Measurements from ENCODE around the gene ANKRD44.

The ANKRD44 gene

DNA sequence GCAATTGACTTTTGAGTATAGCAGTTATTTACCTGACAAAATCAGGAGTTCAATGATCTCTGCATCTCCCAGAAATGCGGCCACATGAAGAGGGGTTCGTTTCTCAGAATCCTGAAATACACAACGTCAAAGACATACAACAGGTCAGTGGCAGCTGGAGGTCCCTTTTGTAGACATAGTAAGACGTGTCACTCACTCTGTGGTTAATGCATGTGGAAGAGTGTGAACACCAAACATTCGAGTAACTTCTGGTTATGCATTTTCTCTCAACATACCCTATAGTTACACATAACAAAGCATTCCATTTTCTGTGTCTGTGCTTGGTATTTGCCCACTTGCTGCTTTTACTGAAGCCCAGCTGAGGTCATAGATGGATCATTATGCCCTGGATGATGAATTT lies 163.6 kb downstream of the ANKRD44 start:
- DNase-seq (ENCODE audit: low read depth, low spot score), result no peak

DNA sequence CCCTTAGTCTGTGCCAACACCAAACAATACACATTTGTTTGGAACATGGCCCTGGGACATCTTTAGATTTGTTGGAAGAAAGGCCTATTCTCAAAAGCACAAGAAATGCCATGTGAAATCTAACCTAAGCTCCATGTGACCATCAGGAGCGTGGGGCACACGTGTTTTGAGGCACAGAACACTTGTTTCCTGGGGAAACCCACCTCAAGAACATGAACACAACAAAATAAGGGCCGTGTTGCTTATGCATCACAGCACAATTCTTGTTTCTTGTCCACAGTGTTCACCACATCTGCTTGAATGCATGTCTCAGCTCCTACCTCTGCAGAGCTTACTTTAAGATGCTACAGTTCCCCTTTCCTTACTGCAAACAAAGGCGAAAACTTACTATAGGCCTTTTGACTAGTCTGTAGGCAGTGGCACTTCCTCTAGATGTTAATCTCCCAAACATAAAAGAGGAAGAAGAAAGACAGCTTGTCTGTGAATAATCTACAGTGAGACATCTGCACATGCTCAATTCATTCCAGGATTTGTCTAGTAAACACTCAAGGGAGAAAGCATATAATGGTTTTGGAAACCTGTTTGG lies 165.0 kb downstream of the ANKRD44 start:
- no peak for DNase-seq (ENCODE audit: low read depth, low spot score)

DNA sequence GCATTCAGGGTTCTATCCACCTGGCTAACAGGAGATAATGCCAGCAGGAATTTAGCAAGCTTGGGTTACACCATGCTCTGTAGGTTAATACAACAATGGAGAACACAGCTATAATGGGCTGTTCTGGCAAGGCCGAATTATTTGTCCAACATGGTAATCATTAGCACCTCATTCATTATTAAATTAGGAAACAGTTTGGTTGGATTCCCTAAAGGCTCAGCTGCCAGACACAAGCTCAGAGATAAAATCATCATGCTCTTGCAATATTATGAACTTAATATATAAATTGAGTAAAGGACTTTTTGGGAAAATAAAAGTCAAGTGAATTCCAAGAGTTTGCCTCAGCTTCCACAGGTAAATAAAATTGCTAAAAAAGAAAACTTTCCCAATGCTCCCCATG lies 166.4 kb downstream of the ANKRD44 start:
- no peak for DNase-seq (ENCODE audit: low read depth, low spot score)

DNA sequence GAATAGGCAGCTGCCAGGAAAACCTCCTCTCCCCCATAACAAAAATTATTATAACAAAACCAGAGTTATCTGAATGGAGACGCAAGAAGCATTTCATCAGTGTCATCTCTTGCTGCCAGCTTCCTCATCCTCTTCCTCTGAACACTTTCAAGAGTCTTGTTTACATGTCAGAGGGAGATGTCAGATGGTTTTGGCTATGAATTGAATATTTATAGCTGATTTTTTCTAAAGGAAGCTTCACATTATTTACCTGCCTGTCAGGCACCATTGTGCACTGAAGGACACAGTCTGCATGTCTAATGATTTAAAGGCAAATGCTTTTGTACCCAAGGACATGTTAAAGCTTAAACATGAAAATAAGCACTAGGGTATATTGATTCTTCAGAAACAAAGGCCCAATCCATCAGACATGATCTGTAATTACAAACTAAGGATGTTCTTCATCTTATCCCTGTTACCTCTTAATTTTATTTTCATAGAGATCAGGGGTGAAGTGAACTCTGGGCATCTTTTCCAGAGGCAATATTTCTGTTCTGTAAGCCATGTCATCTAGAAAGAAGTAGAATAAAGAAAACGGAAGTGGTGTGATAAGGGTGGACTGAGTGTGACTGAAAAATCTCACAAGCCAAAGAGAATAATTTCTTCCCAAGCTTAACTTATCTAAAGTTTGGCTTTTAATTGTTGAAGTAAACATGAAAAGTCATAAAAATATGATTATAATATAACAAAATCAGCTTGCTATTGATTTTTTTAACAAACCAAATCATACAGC lies 168.7 kb downstream of the ANKRD44 start:
- no peak for DNase-seq (ENCODE audit: low read depth, low spot score)

DNA sequence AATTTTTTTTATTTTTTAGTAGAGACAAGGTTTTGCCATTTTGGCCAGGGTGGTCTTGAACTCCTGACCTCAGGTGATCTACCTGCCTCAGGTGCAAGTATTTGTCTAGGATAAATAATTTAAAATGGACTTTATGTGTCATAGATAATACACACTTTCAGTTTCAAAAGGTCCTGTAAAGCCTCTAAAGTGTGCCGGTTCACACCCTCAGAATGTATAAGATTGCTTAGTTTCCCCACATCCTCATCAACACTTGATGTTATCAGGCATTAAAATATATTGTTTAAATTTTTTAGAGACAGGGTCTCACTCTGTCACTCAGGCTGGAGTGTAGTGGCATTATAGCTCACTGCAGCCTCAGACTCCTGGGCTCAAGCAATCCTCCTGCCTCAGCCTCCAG lies 170.5 kb downstream of the ANKRD44 start:
- no peak for DNase-seq (ENCODE audit: low read depth, low spot score)

DNA sequence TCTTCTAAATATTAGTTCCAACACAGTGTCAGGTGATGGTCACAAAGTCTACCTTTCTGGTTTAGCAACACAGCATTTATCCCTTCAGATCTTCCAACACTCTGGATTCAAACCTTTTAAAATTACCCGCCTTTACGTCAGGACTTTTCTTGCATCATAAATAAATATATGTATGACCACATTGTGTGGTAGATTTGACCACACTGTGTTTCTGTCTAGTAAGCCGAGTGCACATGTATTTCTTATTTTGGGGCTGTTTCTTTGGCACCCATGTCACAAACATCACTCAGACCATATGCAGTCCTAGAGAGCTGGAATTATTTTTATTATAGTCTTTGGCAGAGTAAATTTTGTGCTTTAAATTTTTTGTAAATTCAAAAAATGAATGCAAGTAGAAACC lies 172.1 kb downstream of the ANKRD44 start:
- no peak for DNase-seq (ENCODE audit: low read depth, low spot score)

DNA sequence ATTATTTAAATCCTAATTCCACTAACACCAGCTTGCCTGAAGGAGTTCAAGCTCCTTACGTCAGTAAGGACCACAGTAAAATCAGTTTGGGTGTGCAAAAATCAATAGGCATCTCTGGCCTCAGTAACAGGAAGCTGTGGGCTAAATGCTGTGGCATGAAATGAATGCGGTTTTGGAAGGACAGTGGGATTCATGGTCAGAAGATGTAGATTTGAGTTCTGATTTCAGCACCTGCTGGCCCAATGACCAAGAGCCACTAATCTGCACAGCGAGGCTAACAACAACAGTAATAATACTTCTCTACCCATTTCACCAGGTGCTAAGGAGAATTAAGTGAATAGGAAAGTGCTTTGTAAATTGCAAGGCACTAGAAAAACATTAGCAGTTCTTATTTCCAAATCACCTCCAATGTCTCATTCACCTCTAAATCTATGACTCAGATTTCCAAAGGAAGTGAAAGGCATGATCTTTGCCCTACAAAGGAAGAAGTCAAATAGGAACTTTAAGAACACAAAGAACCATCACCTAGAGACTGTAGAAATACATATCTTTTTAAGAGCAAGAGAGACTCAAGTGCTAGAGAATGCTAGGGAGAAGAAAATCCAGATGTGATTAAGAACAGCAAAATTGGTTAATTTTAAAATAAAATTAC lies 172.6 kb downstream of the ANKRD44 start:
- no peak for DNase-seq (ENCODE audit: low read depth, low spot score)

DNA sequence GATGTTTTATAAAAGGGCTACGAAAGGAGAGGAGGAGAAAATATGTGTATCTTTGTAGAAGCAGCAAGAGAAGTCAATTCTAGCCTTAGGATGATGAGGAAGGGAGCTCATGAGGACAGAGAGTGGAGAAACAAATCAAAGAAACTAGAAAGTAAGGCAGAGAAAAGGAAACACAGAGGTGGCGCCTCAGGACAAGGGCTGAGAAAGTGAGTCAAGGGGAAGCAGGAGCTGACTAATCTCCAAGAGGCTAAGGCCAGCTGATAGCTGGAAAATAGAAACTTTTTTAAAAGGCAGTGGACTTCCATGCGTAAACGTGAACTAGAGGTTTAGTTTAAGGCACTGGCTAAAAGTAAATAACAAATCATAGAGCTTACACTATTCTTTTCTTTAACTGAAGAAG lies 173.3 kb downstream of the ANKRD44 start:
- no peak for DNase-seq (ENCODE audit: low read depth, low spot score)

DNA sequence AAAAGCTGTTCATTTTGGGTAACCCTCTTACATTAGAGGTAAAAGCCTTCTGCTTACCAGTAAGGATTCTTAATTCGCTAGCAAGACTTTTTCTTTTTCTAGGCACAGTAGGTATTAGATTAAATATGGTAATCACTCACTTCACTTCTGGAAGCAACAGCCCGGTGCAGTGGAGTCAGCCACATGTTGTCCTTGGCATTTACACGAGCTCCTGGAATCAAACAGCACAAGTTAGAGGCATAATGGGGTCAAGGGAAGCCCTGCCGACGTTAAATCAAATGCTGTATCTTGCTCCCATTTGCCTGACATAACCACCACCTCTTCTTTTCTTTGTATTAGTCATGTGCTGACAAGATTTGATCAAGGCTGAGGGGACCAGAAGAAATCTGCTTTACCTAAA lies 174.1 kb downstream of the ANKRD44 start:
- DNase-seq (ENCODE audit: low read depth, low spot score), result no peak

DNA sequence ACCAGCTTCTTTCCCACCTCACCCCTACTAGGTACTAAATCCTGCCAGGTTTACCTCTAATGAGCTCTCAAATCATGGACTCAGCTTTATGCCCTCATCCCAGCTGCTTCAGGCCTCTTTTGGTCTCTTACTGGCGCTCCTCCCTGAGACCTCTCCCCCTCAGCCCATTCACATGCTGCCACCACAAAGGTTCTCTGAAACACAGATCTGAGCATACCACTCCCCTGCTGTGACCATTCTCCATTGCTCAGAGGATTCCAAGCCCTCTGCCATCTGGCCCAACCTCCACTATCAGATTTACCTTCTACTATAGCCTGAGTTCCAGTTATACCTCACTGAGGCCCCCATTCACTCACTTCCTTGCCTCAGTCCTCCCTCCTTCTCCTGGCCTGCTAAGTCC lies 174.8 kb downstream of the ANKRD44 start:
- DNase-seq (ENCODE audit: low read depth, low spot score), result no peak

DNA sequence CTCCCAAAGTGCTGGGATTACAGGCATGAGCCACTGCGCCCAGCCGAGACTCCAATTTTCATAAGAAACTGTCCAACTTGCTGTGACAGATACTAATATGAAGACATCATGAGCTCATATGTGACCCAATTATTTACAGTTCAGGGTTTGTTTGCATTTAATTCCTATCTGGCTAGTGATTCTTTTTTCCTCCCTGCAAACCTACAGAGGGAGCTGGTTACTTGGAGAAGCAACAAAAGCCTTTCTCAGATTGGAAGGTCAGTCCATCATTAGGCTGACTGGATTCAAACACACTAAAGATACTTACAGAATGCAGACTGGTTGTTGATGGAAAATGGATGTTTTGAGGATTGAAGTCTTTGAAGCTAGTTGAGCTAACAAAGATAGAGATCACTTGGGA lies 176.4 kb downstream of the ANKRD44 start:
- DNase-seq (ENCODE audit: low read depth, low spot score), result no peak

DNA sequence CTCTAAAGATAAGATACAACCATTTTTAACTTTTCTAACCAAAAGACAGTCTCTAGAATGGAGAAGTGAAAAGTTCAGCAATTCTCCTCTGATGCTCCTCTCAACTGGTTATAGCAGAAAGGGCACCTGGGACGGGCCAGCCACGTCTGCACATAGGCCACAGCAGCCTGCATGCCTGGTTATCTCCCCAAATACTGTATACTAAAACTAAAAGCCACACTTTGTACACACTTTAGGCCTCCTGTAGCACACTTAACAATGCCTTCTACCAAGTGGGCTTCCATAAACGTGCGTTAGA lies 179.1 kb downstream of the ANKRD44 start:
- no peak for DNase-seq (ENCODE audit: low read depth, low spot score)

DNA sequence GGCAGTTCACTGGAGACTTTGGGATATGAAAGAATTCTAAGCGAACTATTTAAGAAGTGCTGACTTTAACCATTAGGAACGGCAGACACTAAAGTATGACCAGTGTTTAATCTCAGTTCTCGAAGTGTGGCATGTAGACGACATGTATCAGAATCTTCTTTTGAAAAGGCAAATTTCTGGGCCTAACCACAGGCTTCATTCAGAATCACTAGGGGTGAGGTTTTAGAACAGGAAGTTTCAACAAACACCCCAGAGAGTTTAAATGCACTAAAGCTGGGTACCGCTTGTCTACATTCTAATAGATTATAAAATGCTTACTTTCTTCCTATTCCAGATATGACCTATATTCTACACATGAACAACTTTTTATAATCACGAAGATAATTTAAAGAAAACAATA lies 180.3 kb downstream of the ANKRD44 start:
- no peak for DNase-seq (ENCODE audit: low read depth, low spot score)

DNA sequence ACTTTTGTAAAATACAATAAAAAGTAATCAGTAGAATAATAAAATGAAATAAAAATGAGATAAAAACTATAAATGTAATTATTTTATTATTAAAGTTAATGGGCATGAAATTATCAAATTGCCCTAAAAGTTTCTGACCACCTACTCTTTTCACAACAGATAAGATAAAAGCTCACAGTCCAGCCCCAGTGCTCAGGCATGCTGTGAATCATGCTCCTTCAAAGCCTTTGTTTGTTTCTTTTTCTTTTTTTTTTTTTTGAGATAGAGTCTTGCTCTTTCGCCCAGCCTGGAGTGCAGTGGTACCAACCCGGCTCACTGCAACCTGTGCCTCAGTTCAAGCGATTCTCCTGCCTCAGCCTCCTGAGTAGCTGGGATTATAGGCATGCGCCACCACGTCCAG lies 181.7 kb downstream of the ANKRD44 start:
- no peak for DNase-seq (ENCODE audit: low read depth, low spot score)

DNA sequence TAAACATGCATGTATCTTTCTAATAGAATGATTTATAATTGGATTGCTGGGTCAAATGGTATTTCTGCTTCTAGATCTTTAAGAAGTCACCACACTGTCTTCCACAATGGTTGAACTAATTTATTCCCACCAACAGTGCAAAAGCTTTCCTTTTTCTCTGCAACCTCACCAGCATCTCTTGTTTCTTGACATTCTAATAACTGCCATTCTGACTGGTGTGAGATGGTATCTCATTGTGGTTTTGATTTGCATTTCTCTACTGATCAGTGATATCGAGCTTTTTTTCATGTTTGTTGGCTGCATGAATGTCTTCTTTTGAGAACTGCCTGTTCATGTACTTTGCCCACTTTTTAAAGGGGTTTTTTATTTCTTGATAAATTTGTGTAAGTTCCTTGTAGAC lies 182.5 kb downstream of the ANKRD44 start:
- DNase-seq (ENCODE audit: low read depth, low spot score), result no peak

DNA sequence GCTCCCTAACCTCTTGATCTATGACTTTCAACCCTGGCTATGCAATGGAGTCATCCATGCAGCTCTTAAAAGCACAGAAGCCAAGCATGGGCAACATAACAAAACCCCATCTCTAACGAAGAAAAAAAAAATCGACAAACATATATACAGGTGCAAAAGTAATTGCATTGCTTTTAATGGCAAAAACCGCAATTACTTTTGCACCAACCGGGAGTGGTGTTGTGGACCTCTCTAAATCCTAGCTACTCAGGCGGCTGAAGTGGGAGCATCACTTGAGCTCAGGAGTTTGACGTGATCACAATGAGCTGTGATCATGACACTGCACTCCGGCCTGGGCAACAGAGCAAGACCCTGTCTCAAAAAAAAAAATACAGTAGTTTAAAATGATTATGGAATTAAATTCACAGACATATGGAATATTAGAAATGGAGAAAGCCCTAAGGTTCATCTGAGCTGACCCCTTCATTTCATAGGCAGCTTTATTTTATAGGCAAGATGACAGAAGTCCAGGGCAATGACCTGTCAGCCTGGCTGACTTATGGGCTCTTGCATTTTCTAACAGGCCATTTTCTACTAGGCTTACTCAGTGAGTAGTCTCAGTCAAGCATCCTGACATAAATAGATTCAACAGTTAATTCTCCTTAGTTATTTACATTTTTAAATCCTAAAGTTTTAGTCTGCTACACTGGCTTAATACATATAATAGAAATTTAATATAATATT lies 183.8 kb downstream of the ANKRD44 start:
- no peak for DNase-seq (ENCODE audit: low read depth, low spot score)

DNA sequence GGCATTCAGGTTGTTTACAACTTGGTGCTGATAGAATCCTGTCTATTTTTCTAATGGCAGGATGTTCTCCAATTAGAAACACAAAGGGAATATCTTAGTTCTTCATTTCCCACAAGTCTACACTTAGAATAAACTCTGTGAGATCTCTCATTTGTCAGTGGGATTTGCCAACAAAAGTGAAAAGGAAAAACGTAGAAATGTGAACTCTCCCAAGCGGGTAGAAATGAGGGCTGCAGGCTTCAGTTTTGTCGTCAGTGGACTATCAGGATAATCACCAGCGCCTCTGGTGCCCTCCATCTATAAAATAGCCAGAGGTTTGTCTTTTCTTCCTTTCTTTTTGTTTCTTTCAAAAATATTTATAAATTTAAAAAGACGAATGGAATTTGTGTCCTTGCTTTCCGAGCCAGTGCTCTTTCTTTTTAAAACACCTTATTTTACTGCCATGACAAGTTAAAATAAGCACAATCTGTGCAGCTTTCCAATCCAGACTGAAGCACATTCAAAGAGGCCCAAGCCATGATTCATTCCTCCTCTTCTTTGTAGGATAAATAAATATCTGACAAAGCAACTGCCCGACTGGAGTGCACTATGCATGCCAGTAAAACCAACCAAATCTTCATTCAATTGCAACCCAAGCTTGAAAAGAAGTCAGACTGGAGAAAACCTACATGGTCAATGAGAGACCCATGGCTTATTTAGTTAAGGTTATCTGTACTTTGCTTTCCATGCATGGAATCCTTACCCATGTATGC lies 185.8 kb downstream of the ANKRD44 start:
- no peak for DNase-seq (ENCODE audit: low read depth, low spot score)

DNA sequence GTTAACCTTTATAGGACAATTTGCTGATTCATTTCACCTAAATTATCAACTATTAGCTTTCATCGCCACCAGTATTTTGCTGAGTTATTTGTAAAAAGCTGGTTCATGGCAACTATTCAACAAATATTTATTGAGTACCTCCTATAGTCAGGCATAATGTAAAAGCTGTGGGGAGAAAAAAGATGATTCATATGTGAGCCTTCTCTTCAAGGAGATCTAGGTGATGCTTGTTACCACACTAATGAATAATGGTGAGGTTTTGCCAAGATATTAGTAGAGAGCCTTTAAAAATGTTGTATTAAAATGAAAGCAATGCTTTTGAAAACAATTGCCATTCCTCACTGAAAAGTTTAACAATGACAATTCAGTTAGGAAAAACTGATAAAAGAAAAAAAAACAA lies 187.8 kb downstream of the ANKRD44 start:
- DNase-seq (ENCODE audit: low read depth, low spot score), result no peak

DNA sequence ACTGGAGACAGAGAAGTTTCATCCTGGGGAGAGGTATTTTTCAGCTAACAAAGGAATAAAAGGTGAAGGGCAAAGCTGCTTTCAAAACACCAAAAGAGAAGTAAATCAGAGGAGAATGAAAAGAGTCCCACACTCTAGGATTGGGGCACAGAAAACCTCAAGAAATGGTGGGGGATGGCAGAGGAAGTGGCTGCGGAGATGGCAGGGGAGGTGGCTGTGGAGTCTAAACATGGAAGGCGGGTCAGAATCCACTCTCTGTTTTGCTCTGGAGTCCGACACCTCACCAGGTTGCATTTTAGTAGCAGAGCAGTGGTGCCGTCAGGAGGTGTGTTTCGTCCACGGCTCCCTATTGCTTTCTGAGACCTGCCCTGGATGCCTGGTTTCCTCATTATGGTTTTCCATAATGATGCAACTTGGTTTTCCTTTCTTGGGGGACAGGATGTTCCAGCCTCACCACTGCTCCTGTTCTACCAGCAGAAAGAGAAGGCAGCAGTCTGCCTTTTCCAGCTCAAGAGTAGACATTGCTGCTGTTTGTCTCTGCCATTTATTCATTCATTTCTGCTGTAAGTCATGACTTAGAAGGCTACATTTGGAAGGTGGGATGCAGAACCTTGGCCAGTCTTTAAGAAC lies 188.7 kb downstream of the ANKRD44 start:
- no peak for DNase-seq (ENCODE audit: low read depth, low spot score)

DNA sequence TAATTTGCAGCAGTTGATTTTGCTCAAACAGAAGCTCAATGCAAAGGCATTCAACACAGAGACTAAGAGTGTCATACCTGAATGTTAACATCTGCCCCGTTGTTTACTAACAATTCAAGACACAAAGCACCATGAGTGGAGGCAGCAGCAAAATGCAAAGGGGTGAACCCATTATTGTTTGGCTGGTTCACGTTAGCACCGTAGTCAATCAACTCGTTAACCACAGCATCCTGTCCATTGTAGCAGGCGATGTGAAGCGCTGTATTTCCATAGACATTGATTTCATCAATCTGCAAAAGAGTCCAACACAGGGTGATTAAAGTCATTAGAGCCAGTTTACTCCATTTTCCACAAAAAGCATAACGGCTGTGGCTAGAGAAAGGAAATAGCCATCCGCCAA lies 189.3 kb downstream of the ANKRD44 start:
- no peak for DNase-seq (ENCODE audit: low read depth, low spot score)

DNA sequence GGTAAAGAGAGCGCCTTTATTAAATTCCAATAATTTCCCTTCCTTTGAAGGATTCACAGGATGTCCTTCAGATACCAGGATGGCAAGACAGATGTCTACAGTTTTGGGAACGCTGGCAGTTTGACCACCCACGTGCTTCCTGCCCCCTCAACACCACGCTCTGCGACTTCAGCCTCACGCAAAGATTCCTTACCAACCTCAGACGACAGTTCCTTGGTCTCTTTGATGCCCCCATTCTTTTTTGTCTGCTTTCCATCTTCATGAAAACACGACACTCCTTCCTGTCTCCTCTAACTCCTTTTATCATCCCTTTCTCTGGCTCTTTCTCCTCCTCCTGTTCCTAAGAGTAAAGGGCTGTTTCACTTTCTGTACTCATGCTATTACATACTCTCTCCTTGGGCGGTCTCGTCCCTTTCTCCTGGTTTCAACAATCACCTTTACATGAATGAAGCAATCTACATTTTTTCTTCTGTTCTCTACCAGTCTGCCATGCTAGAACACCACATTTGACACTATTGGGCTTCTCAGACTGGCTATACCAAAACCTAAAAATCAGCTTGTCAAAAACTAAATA lies 194.2 kb downstream of the ANKRD44 start:
- DNase-seq (ENCODE audit: low read depth, low spot score), result no peak

Data from activated CD4-positive, CD25-positive, alpha-beta regulatory T cell treated with anti-CD3 and anti-CD28 coated beads, Interleukin-2, amount 50 U/mL, for 16 hours (primary cell).